GM19238 (cell line): ENCODE results near the gene GLUD2.
"Not testable (repeated sequence)": the region's sequence is repeated elsewhere in the genome, so short reads cannot be mapped to it uniquely, and the experiment has no call there.

Source experiments
- DNase-seq: peaks from one replicate; pipeline ENCODE4 v3.0.0; 2011; ENCODE audit warnings: low spot score; ENCODE audit not compliant: insufficient read length

The GLUD2 gene

DNA sequence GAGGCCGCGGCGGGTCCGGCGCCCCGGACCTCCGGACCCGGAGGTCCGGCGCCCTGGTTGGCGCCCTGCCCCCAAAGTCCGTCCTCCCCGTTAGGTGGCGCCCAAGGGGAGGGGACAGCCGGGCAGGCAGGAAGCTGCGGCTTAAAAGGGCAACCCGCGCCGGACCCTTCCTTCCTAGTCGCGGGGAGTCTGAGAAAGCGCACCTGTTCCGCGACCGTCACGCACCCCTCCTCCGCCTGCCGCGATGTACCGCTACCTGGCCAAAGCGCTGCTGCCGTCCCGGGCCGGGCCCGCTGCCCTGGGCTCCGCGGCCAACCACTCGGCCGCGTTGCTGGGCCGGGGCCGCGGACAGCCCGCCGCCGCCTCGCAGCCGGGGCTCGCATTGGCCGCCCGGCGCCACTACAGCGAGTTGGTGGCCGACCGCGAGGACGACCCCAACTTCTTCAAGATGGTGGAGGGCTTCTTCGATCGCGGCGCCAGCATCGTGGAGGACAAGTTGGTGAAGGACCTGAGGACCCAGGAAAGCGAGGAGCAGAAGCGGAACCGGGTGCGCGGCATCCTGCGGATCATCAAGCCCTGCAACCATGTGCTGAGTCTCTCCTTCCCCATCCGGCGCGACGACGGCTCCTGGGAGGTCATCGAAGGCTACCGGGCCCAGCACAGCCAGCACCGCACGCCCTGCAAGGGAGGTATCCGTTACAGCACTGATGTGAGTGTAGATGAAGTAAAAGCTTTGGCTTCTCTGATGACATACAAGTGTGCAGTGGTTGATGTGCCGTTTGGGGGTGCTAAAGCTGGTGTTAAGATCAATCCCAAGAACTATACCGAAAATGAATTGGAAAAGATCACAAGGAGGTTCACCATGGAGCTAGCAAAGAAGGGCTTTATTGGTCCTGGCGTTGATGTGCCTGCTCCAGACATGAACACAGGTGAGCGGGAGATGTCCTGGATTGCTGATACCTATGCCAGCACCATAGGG lies at the start of gene GLUD2:
Gene GLUD2, plus strand, starts transcription at position 170 of the 979 bp plus-strand sequence. Its CDS starts 75 bp downstream, at position 245.
- not testable (repeated sequence) for DNase-seq

DNA sequence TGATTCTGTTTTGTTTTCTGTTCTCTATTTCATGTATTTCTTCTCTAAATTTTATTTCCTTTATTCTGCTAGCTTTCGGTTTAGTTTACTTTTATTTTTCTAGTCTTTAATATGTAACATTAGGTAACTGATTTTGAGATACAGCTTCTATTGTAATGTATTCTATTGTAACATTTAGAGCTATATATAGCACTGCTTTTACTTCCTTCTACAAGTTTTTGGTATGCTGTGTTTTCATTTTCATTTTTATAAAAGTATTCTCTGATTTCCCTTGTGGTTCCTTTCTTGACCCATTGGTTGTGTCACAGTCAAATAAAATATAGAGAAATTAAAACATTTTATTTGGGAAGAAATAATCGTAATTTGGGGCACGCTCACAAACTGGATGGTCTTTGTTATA lies 48.0 kb upstream of the GLUD2 start:
- DNase-seq, result no peak

DNA sequence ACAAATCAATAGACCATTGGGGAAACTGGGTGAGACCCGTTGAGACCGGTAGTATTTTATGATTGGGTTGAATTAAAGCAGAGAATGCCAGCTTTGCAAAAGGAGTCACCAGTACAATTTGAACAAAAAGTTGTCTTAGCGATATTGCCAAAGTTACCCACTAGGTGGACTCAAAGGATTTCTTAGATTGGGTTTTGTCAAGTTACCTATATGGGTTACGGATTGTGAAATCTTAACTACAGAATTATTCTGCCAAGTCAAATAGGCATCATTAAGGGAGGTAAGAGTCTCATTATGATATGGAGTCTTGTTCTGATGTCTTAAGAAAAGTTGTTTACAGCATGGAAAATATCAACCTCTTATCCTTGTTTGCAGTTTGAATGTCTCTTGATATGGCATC lies 46.8 kb upstream of the GLUD2 start:
- no peak for DNase-seq

DNA sequence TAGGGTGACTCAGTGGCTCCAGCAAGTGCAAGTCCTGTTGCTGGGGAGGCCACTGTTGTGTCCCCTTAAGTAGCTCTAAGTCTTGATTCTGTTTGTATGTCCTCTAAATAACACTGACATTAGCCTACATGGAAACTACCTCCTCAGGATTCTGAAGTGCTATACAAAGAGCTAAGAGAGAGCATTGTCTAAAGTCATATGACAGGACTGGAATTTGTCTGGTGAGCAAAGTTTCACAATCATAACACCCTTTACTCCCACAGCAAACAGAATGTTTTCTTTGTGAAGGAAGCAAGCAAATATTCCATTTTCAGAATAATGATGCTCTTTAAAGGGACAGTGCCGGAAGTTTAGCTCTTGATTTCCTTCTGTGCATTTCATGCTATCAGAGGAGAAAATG lies 38.5 kb upstream of the GLUD2 start:
- DNase-seq, result no peak

DNA sequence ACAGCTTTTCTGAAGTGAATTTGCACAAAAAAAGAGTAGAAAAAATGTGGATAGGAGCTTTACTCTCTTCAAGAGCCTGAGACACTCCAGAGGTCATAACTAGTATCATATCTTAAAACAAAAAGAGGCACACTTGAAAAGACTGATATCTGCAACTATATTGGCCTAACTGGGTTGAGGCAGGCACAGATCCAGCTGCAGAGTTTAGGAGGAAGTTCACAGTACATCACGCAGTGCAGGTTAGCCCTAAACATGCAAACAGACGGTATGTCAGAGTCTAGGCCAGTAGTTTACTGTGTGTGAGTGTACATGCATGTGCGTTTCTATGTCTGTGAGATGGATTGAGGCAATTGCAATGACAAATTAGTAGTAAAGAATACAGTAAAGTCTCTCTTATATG lies 37.6 kb upstream of the GLUD2 start:
- DNase-seq, result no peak

DNA sequence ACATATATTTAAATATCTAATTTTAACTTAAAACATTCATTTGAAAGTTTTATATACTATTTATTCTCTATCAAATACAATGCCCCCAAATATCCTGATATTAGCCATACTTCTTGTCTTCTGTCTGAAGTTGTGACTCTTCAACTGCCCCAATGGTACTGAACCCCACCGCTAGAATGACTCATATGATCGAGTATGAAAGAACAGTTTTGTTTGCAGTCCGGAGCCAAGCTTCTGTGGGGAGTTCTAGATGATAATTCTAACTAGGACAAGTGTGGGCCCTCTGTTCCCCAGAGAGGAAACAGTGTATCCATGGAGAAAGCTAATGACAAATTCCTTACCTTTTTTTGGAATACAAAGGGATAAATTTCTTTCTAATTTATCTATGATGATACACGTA lies 37.2 kb upstream of the GLUD2 start:
- no peak for DNase-seq

DNA sequence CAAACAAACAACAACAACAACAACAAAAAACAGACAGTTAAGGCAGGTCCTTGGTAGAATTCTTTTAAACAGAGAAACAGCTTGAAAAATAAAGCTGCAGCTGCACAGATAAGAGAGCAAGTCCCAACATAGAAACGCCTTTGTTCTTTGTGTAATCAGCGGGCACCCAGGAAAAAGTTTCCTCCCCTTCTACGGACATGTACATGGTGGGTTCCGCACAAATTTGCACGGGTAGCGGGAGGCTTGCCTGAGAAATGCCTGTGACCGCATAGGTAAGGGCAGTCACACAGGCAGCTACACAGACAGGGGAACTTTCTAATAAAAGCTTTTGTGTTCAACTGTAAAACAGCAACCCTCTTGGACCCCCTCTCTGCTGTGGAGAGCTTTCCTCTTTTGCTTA lies 36.2 kb upstream of the GLUD2 start:
- no peak for DNase-seq

DNA sequence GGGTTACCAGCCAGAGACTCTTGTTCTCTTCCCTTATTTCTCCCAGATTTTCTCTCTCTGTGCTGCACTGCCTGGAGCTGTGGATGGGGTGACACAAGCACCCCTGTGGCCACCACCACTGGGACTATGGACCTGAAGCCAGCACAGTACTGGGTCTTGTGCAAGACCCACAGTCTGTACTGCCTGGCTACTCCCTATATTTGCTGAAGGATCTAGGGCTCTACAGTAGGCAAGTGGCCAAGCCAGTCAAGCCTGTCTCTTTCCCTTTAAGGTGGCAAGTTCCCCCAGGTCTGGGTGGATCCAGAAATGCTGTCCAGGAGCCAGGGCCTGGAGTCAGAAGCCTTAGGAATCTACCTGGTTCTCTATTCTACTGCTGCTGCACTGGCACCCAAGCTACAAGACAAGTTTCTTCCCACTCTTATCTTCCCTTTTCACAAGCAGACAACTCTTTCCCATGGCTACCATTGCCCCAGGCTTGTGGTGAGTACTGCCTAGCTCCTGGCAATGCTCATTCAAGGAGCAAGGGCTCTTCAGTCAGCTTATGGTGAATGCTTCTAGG lies 33.4 kb upstream of the GLUD2 start:
- no peak for DNase-seq

DNA sequence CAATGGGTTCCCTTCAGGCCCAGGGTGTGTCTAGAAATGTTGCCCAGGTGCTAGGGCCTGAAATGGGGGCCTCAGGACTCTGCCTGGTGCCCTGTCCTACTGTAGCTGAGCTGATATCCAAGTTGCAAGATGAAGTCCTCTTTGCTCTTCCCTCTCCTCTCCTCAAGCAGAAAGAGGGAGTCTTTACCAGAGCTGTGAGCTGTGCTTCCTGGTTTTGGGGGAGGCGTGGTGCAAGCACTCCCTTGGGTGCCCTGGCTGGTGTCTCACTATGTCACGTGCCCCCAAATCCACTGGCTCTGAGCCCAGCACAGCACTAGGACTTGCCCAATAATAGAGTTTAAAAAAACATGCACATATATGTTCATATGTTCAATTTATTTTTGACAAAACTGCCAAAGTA lies 32.6 kb upstream of the GLUD2 start:
- DNase-seq, result no peak

DNA sequence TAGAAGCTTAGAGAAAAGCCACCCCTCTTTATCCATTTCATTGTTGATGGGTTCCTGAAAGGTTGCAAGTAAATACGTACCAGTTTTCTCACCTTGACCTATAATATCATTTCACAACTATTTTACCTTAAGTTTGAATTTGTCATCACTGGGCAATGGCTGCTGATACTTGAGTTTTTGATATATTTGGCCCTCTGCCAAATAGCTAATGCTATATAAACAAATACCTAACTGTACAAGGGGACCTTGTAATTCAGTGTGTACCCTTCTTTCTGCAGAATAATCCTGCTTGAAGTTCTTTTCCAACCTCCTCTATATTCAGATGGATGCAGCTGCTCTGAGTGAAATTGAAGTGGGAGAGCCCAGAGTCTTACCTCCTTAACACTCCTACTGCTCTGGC lies 19.0 kb upstream of the GLUD2 start:
- no peak for DNase-seq

DNA sequence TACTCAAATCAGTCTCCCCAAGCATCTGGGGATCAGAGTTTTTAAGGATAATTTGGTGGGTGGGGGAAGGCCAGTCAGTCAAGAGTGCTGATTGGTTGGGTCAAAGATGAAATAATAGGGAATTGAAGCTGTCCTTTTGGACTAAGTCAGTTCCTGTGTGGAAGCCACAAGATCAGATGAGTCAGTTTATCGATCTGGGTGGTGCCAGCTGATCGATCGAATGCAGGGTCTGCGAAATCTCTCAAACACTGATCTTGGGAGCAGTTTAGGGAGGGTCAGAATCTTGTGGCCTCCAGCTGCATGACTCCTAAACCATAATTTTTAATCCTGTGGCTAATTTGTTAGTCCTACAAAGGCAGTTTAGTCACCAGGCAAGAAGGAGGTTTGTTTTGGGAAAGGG lies 17.3 kb upstream of the GLUD2 start:
- DNase-seq, result no peak

DNA sequence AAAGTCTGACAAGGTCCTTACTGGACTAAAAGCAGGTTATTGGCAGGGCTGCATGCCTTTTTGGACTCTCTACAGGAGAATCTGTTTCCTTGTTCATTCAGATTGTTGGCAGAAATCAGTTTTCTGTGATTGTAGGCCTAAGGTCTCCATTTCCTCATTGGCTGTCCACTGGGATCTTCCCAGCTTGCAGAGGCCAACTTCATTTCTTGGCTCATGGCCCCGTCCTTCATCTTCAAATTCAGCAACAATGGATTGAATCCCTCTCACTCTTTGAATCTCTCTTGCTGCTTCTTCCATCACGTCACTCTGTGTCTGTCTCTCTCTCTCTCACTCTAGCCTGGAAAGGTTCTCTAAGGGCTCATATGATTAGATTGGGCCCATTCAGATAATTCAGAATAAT lies 14.9 kb upstream of the GLUD2 start:
- DNase-seq, result no peak

DNA sequence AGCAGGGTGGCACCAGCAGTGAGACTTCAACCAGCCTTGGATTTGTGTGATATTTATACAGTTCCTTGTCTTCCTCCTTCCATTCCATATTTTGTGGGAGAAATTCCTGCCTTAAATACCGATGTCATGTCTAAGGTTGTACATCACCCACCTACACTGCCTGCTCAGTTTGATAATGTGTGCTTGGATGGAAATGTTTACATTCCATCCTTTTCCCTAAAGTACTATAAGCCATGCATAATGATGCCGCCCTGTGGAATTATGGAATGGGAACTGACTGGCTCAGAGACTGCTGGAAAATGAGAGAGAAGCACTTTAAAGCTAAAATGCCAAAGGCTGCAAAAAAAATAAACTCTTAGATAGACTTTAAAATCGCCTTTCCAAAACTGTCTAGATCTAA lies 11.3 kb upstream of the GLUD2 start:
- DNase-seq, result no peak

DNA sequence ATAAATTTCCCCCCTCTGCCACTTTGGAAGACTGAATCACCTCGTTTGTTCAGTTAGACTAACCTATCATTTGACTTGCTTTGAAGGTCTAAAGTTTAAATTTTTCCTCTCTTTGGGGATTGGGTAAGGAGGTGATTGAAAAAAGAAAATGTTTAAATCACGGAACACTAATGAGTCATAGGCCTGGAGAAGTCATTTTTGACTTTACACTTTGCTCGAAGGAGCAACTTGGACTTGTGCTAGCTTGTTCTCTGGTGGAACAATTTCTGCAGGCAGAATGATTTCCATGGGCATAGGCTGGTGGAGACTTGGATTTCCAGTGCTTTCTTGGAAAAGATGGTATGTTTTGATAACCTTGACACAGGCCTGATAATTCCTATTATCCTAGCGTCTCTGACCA lies 10.5 kb upstream of the GLUD2 start:
- no peak for DNase-seq

DNA sequence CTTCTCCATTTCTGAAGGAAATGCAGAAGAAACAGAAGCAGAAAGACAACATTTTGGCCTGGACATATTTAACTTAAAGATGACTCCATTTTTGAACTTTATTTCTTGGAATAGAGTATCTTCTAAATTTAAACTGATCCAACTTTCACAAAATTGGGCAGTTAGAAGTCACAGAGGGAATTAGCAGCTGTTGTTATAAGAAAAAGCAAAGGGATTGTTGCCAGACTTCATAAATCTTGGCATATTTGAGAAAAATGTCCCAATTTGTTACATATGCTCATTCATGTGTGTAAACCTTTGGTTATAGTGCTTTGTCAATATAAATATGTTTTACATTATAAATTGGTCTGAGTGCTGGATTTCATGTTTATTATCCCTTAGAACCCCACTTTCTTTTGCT lies 3.4 kb downstream of the GLUD2 start:
- no peak for DNase-seq

DNA sequence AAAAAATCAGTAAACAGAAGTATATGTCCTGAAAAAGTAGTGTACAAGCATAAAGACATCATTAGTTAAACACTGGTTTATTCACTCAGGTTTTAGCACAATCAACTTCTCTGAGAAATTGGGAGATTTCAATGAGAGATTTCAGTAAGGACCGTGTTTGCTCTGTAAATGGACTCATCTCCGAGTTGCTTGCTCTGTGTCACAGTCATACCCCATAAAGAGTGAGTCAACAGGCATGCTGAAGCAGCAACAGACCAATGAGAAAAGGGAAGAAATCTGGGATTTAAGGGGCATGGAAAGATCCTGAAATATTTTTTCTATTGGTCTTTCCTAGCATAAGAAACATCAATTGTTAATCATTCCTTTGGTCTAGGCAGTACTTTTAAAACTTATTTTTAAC lies 4.7 kb downstream of the GLUD2 start:
- DNase-seq, result no peak

DNA sequence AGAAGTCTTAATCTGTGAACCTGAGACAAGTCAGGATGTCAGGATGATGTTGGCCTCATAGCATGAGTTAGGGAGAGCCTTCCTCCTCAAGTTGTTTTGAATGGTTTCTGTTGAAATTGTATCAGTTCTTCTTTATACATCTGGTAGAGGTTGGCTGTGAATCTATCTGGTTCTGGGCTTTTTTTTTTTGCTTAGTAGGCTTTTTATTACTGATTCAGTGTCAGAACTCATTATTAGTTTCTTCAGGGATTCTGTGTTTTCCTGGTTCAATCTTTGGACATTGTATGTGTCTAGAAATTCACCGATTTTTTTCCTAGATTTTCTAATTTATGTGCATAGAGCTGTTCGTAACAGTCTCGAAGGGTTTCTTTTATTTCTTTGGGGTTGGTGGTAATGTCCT lies 14.9 kb downstream of the GLUD2 start:
- DNase-seq, result no peak

DNA sequence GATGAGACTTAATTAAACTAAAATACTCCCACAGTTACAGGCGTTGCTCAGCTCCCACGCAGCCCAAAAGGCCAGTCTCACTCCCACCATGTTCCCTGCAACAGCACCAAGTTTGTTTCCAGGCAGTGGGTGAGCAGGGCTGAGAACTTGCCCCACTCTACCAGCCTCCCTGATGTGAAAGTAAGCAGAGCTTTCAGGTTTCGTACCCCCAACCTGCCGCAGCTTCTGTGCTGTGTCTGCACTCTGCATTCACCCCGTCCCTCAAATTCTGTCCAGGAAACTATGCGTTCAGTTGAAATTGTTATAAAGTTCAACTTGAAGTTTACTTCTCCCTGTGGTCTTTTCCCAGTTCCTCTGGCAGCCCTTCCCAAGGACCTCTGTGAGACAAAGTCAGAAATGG lies 17.2 kb downstream of the GLUD2 start:
- DNase-seq, result no peak

DNA sequence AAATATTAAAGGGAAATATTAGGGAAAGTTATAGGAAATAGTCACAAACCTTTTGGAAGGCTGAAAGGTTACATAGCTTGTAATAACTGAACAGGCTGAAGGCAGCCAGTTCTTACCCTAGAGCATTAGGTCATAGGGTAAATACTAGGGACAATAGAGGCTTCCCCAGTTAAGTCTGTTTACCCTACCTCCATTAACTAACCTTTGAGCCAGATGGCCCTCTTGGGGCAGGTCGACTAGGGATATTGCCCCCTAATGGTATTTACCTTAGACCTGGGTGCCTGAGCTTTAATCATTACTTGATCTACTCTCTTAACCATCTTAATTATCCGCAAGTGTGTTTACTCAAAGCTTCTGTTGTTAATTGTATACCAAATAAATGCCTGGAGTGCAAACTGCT lies 36.8 kb downstream of the GLUD2 start:
- DNase-seq, result not testable (repeated sequence)

DNA sequence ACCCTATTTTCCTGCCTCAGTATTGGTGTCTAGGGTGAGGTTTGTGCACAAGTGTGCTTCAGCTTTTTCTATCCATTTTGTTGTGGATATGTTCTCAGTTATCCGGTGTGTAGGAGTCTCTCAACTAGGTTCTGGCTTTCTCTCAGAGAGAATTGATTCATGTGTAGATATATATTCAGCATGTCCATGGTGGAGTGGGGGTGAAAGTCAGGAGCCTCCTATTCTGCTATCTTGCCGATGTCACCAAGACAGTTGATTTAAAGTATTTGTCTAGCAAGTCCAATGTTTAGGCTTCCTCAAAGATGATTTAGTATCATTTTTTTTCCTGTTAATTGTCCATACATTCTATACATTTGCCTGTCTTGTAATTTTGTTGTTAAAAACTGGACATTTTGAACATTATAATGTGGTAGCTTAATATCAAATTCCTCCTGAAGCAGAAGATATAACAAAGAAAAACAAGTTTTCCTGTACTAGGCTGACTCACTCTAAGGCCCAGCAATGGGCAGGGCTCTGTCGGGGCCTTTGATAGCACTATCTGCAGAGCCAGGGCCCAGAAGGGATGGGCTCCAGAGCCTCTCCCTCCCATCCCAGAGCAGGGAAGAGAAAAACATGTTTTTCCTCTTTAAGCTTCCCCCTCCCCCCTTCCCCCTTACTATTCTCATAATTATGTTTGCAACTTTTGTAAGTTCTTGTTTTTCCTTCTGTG lies 37.6 kb downstream of the GLUD2 start:
- no peak for DNase-seq

DNA sequence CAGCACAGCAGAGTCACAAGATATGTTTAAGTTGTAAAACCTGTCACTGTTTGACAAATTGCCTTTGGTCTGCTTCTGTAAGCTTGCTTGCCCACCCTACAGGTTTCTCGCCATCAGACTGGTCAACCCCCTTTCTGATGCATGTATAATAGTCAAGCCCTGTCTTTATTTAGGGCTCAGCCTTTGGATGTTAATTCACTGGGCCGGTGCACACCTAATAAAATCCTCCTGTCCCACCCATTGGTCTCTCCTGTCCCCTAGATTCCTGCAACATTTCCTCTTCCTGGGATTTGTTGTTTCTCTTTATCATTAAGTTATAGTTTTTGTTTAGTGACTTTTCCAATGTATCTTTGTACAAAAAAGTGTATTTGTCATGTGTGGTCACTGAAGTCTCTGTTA lies 38.2 kb downstream of the GLUD2 start:
- no peak for DNase-seq

DNA sequence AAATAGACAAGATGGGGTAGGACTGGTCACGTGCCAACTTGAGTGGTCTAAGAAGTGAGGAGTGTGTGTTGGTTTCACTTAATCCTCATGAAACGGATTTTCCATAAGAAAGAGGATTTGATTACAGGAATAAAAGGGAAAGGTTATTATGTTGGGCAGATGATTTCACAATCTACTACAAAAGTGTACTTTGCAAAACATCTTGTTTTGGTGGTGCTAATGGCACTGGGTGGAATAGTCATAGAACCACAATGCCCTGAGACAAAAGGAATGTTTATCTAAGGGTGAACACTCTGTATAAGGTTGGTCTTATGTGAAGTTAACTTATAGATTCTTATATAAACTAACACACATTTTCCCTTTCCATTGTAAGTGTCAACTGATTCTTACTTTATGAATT lies 45.6 kb downstream of the GLUD2 start:
- no peak for DNase-seq
